Omental fat pad (tissue), 4 donors: ENCODE data around the gene SPRN. TPM values are rescaled to one million over a fixed set of nuclear protein-coding genes. Genes with fewer than 3 reads are reported as not detected.
A peak's percentile ranks its signal among the peaks of the same experiment; 100 is the strongest.

ENCODE experiments used
- ATAC-seq: fragments of 150-250 bp; one replicate; pipeline ENCODE4 v1.9.1; 2016; ENCODE audit warnings: mild to moderate bottlenecking, moderate library complexity; ENCODE audit not compliant: low FRiP score
- DNase-seq: peaks from one replicate; pipeline ENCODE4 v3.0.0-alpha.2; 2019; ENCODE audit warnings: low spot score
- CTCF ChIP-seq, 3 donors: fragments of 450-650 bp; IDR thresholded peaks; one replicate each; pipeline ENCODE4 v1.5.1; 2016 to 2017; ENCODE audit warnings: antibody characterized with exemption in 3 of 3, mild to moderate bottlenecking in 3 of 3, moderate library complexity in 2 of 3
- total RNA-seq, 4 donors: library from RNA; depleted of rRNA; stranded (reverse); fragments of >200 nt; gene quantifications; one replicate each; pipeline ENCODE4 v1.1.0, GENCODE V29; 2016

Gene SPRN
- total RNA-seq, 4 donors from 2014 or later = not detected

DNA sequence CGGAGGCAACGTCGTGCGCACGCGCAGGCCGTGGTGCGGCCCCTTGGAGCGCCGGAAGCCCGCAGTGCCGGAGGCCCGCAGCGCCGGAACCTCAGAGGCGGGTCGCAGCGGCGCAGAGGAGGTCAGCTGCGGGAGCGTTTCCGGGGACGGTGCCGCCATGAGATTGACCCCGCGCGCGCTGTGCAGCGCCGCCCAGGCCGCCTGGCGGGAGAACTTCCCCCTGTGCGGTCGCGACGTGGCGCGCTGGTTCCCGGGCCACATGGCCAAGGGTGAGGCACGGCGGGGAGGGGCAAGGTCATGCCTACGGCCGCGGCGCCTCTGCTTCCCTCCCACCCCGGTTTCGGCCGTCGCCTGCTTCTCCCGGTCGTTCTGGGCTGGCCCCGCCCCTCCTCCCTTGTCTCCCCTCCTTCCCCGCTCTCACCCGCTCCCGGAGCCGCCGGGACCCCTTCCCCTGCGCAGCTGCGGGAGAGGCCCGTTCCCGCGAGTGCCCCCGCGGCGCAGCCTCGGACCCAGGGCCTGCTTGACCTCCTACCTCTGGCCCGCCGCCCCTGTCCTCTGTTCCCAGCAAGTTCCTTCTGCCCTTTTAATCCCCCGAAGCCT lies 30.3 kb downstream of the SPRN start, which contains the start of gene MTG1:
Gene MTG1 (plus strand): TSS at position 94 of the 600 bp plus-strand sequence. CDS start 64 bp downstream, at position 158.
- ATAC-seq (peak; percentile 98), DNase-seq (peak; percentile 68)
- no peak for TF ChIP-seq CTCF (IDR thresholded peaks at IDR 0.05)

GRCh38 chr10:133393401-133394063 lies 30.9 kb downstream of the SPRN start:
- DNase-seq (no peak), ATAC-seq (no peak)
- no peak for TF ChIP-seq CTCF (IDR thresholded peaks at IDR 0.05)

GRCh38 chr10:133391761-133392518 lies 32.5 kb downstream of the SPRN start:
- DNase-seq (no peak), ATAC-seq (no peak)
- no peak for TF ChIP-seq CTCF (IDR thresholded peaks at IDR 0.05)

- no peak for TF ChIP-seq CTCF (IDR thresholded peaks at IDR 0.05)
- DNase-seq (no peak), ATAC-seq (no peak)
Observed at GRCh38 chr10:133391249-133391635, 33.2 kb downstream of the SPRN start.

DNA sequence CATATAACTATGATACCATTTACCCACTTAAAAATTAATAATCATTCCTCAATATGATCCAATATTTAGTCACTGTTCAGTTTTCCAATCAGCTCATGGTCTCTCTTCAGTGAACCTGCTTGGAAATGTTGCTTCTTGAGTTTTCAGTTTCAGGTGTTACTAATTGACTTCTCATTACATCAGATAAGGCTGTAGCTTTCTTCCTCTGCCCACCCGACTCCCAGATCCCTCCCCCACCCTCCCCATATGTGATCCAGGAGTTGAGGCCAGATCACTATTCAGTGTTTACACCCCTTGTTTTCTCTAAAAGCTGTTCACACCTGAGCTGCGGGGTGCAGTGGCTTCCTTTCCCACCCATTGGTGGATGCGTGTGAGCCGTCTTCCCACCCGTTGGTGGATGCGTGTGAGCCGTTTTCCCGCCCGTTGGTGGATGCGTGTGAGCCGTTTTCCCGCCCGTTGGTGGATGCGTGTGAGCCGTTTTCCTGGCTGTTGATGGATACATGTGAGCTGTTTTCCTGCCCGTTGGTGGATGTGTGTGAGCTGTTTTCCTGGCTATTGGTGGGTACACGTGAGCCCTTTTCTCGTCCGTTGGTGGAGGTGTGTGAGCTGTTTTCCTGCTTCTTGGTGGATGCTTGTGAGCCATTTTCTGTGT lies 33.7 kb downstream of the SPRN start:
- no peak for ATAC-seq
- DNase-seq = no peak
- TF ChIP-seq CTCF (IDR thresholded peaks at IDR 0.05) = no peak

- ATAC-seq (no peak), DNase-seq (no peak)
- no peak for TF ChIP-seq CTCF (IDR thresholded peaks at IDR 0.05)
Observed at GRCh38 chr10:133388973-133389818, 35.2 kb downstream of the SPRN start.
